ENCODE results near the gene PRKD1.

GRCh38 chr14:29927376-29928116 is at the start of gene PRKD1:
- TF ChIP-seq CTCF (IDR thresholded peaks at IDR 0.05), result peak in 3 of 4 donors; percentile 30 to 39 (median 33)
- TF ChIP-seq POLR2A (IDR thresholded peaks at IDR 0.05), result no peak

All from right lobe of liver (tissue), 4 donors.